HepG2 (cell line): Measurements from ENCODE around the gene ARL3. TPM values are rescaled to one million over a fixed set of nuclear protein-coding genes. Genes with fewer than 3 reads are reported as not detected.

Experiments used
- AGO2 ChIP-seq: fragments of 200-400 bp; formaldehyde crosslinking; optimal IDR thresholded peaks from 2 replicates; pipeline ENCODE3; 2017; ENCODE audit warnings: mild to moderate bottlenecking, low read depth, low read length, moderate library complexity
- CREM ChIP-seq, 2 experiments: sonication (generic) in 1 of 2; formaldehyde crosslinking in 1 of 2; IDR thresholded peaks; 2 replicates each; pipeline versions ENCODE4 v1.4.0 to v1.6.1; 2016 to 2020; ENCODE audit warnings: antibody characterized with exemption in 1 of 2, mild to moderate bottlenecking in 1 of 2, missing genetic modification reagents in 1 of 2
- FOXA1 ChIP-seq, 2 experiments: fragments of 450-650 bp in 1 of 2; sonication (generic) in 1 of 2; formaldehyde crosslinking in 1 of 2; IDR thresholded peaks; 2 replicates each; pipeline versions ENCODE4 v1.4.0 to v1.6.1; 2016 to 2020; ENCODE audit warnings: missing genetic modification reagents in 1 of 2
- HNRNPL ChIP-seq: fragments of 200-400 bp; formaldehyde crosslinking; IDR thresholded peaks from 2 replicates; pipeline ENCODE4 v1.6.1; 2017; ENCODE audit warnings: mild to moderate bottlenecking, low read depth, low read length
- KDM2A ChIP-seq: sonication (generic); formaldehyde crosslinking; IDR thresholded peaks from 2 replicates; pipeline ENCODE4 v1.4.0; 2020; ENCODE audit warnings: low read depth, missing genetic modification reagents, borderline replicate concordance
- MXI1 ChIP-seq: IDR thresholded peaks from 3 replicates; pipeline ENCODE4 v1.6.1; 2012; ENCODE audit warnings: low read depth, low read length, inconsistent platforms, borderline replicate concordance
- PHF21A ChIP-seq: sonication (generic); formaldehyde crosslinking; IDR thresholded peaks from 2 replicates; pipeline ENCODE4 v1.5.0; 2020; ENCODE audit warnings: mild to moderate bottlenecking, missing genetic modification reagents
- RXRA ChIP-seq: sonication (generic); formaldehyde crosslinking; IDR thresholded peaks from 2 replicates; pipeline ENCODE4 v1.5.1; 2020; ENCODE audit warnings: missing genetic modification reagents
- RXRB ChIP-seq: IDR thresholded peaks from 2 replicates; pipeline ENCODE4 v1.6.1; 2016; ENCODE audit warnings: borderline replicate concordance, missing genetic modification reagents, missing compliant biosample characterization
- SAFB2 ChIP-seq: sonication (generic); formaldehyde crosslinking; IDR thresholded peaks from 2 replicates; pipeline ENCODE4 v1.5.1; 2020; ENCODE audit warnings: missing genetic modification reagents, low read depth, mild to moderate bottlenecking, borderline replicate concordance
- SALL1 ChIP-seq: sonication (generic); formaldehyde crosslinking; IDR thresholded peaks from 2 replicates; pipeline ENCODE4 v1.8.0; 2022; ENCODE audit warnings: mild to moderate bottlenecking, missing genetic modification reagents
- SAP130 ChIP-seq: IDR thresholded peaks from 2 replicates; pipeline ENCODE4 v1.6.1; 2016; ENCODE audit warnings: low read depth
- TCF7 ChIP-seq: sonication (generic); IDR thresholded peaks from 2 replicates; pipeline ENCODE4 v1.6.1; 2016; ENCODE audit warnings: antibody characterized with exemption, low read depth
- U2AF1 ChIP-seq: fragments of 200-400 bp; formaldehyde crosslinking; optimal IDR thresholded peaks from 2 replicates; pipeline ENCODE3; 2017; ENCODE audit warnings: mild to moderate bottlenecking, low read depth, low read length
- polyA plus RNA-seq, 8 experiments: library from polyadenylated mRNA; depleted of rRNA in 3 of 8; stranded (reverse) in 7 of 8; unstranded in 1 of 8; fragments of >200 nt; fragmentation: Illumina TruSeq in 4 of 8; extraction: Trizol in 4 of 8; gene quantifications; 2 replicates each; pipeline versions ENCODE4 v1.2.1 to v1.2.3, GENCODE V29; 2011 to 2016; ENCODE audit warnings: low read depth in 4 of 8, missing spikeins in 1 of 8, mixed read lengths in 1 of 8; ENCODE audit not compliant: insufficient read depth in 1 of 8
- total RNA-seq, 5 experiments: library from RNA; depleted of rRNA; stranded (reverse); fragments of >200 nt; fragmentation: Illumina TruSeq; extraction: Trizol; gene quantifications; 2 replicates each; pipeline ENCODE4 v1.2.3, GENCODE V29; 2016; ENCODE audit warnings: low read depth in 1 of 5
- TF ChIP-seq, protein P1 (sequence below): IDR thresholded peaks from 2 replicates; pipeline ENCODE4 v1.4.0; 2020; ENCODE audit warnings: mild to moderate bottlenecking, missing genetic modification reagents
- TF ChIP-seq, protein P2 (sequence below): sonication (generic); formaldehyde crosslinking; IDR thresholded peaks from 2 replicates; pipeline ENCODE4 v1.4.0; 2020; ENCODE audit warnings: missing genetic modification reagents
- TF ChIP-seq, protein P3 (sequence below): sonication (generic); formaldehyde crosslinking; conservative IDR thresholded peaks from 2 replicates; pipeline ENCODE4 v1.4.0; 2020; ENCODE audit warnings: mild to moderate bottlenecking, missing genetic modification reagents, moderate library complexity

The ARL3 gene
- total and polyA plus RNA-seq, 2 of the 13 experiments (the other 11 are each of a cell fraction or from before 2014, with no cell fraction given), result 5.2 to 6.6 TPM

DNA sequence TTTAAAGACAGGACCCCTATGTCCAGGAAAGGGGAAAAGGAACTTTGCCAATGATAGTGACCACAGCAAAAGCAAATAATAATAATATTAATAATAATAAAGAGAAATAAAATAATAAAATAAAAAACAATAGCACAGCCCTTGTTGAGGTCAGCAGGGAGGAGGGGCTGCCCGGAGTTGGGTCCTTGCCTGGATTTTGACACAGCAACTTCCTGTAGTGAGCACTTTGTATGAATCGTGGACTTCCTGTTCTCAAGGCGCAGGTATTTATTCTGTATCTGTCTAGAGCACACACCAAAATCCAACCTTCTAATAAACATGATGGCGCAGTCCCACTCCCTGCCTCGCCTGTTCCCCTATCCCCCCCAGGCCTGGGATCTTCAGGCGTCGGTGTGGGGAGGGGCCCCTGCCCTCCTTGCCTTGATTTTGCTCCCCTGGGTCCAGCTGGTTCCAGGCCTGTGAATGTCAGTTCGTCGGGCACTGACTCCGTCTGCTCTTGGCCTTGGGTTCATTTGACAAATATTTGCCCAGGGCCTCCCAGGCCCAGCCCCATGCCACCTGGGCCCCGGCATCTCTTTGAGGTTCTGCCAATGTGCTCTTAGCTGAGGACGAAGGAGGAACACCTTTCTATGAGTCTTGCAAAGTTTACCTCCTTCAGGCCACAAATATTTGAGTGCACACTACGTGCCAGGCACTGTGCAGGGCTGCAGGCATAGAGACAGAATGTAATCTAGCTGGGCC, 56.0 kb downstream of the ARL3 start (continued):
- TF ChIP-seq, protein P1, sequence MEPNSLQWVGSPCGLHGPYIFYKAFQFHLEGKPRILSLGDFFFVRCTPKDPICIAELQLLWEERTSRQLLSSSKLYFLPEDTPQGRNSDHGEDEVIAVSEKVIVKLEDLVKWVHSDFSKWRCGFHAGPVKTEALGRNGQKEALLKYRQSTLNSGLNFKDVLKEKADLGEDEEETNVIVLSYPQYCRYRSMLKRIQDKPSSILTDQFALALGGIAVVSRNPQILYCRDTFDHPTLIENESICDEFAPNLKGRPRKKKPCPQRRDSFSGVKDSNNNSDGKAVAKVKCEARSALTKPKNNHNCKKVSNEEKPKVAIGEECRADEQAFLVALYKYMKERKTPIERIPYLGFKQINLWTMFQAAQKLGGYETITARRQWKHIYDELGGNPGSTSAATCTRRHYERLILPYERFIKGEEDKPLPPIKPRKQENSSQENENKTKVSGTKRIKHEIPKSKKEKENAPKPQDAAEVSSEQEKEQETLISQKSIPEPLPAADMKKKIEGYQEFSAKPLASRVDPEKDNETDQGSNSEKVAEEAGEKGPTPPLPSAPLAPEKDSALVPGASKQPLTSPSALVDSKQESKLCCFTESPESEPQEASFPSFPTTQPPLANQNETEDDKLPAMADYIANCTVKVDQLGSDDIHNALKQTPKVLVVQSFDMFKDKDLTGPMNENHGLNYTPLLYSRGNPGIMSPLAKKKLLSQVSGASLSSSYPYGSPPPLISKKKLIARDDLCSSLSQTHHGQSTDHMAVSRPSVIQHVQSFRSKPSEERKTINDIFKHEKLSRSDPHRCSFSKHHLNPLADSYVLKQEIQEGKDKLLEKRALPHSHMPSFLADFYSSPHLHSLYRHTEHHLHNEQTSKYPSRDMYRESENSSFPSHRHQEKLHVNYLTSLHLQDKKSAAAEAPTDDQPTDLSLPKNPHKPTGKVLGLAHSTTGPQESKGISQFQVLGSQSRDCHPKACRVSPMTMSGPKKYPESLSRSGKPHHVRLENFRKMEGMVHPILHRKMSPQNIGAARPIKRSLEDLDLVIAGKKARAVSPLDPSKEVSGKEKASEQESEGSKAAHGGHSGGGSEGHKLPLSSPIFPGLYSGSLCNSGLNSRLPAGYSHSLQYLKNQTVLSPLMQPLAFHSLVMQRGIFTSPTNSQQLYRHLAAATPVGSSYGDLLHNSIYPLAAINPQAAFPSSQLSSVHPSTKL (CRISPR knock-in tag), result peak; percentile 59
- TF ChIP-seq CREM (IDR thresholded peaks at IDR 0.05), result peak; percentile 36; the same call in 1 of the 2 replicates
- no peak for TF ChIP-seq CREM (CRISPR knock-in tag; IDR thresholded peaks at IDR 0.05)
- peak; percentile 28; the same call in 1 of the 2 replicates for TF ChIP-seq RXRB
- peak; percentile 72 for TF ChIP-seq TCF7
- TF ChIP-seq MXI1, result no peak
- TF ChIP-seq SALL1 (CRISPR knock-in tag), result peak; percentile 61; the same call in 1 of the 2 replicates
- TF ChIP-seq, protein P2, sequence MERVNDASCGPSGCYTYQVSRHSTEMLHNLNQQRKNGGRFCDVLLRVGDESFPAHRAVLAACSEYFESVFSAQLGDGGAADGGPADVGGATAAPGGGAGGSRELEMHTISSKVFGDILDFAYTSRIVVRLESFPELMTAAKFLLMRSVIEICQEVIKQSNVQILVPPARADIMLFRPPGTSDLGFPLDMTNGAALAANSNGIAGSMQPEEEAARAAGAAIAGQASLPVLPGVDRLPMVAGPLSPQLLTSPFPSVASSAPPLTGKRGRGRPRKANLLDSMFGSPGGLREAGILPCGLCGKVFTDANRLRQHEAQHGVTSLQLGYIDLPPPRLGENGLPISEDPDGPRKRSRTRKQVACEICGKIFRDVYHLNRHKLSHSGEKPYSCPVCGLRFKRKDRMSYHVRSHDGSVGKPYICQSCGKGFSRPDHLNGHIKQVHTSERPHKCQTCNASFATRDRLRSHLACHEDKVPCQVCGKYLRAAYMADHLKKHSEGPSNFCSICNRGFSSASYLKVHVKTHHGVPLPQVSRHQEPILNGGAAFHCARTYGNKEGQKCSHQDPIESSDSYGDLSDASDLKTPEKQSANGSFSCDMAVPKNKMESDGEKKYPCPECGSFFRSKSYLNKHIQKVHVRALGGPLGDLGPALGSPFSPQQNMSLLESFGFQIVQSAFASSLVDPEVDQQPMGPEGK, result peak; percentile 64
- TF ChIP-seq SAP130 (CRISPR knock-in tag), result peak; percentile 47
- peak; percentile 44; the same call in 1 of the 2 replicates for TF ChIP-seq RXRA (CRISPR knock-in tag)
- TF ChIP-seq HNRNPL, result peak; percentile 96
- no peak for TF ChIP-seq SAFB2 (CRISPR knock-in tag)
- TF ChIP-seq, protein P3, sequence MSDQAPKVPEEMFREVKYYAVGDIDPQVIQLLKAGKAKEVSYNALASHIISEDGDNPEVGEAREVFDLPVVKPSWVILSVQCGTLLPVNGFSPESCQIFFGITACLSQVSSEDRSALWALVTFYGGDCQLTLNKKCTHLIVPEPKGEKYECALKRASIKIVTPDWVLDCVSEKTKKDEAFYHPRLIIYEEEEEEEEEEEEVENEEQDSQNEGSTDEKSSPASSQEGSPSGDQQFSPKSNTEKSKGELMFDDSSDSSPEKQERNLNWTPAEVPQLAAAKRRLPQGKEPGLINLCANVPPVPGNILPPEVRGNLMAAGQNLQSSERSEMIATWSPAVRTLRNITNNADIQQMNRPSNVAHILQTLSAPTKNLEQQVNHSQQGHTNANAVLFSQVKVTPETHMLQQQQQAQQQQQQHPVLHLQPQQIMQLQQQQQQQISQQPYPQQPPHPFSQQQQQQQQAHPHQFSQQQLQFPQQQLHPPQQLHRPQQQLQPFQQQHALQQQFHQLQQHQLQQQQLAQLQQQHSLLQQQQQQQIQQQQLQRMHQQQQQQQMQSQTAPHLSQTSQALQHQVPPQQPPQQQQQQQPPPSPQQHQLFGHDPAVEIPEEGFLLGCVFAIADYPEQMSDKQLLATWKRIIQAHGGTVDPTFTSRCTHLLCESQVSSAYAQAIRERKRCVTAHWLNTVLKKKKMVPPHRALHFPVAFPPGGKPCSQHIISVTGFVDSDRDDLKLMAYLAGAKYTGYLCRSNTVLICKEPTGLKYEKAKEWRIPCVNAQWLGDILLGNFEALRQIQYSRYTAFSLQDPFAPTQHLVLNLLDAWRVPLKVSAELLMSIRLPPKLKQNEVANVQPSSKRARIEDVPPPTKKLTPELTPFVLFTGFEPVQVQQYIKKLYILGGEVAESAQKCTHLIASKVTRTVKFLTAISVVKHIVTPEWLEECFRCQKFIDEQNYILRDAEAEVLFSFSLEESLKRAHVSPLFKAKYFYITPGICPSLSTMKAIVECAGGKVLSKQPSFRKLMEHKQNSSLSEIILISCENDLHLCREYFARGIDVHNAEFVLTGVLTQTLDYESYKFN (CRISPR knock-in tag), result peak; percentile 60
- TF ChIP-seq U2AF1, result no peak
- TF ChIP-seq FOXA1 (IDR thresholded peaks at IDR 0.05), result no peak
- TF ChIP-seq FOXA1 (CRISPR knock-in tag; IDR thresholded peaks at IDR 0.05), result peak; percentile 45; the same call in 1 of the 2 replicates
- peak; percentile 32; the same call in 1 of the 2 replicates for TF ChIP-seq PHF21A
- peak; percentile 63; the same call in 1 of the 2 replicates for TF ChIP-seq KDM2A
- peak; percentile 89 for TF ChIP-seq AGO2
